Fibroblast of peridontal ligament (primary cell): ENCODE measurements around the gene DIS3L2.

Source experiments
- DNase-seq: peaks from one replicate; pipeline ENCODE4 v3.0.0-alpha.2; 2010; ENCODE audit errors: extremely low read depth

DIS3L2 gene

DNA sequence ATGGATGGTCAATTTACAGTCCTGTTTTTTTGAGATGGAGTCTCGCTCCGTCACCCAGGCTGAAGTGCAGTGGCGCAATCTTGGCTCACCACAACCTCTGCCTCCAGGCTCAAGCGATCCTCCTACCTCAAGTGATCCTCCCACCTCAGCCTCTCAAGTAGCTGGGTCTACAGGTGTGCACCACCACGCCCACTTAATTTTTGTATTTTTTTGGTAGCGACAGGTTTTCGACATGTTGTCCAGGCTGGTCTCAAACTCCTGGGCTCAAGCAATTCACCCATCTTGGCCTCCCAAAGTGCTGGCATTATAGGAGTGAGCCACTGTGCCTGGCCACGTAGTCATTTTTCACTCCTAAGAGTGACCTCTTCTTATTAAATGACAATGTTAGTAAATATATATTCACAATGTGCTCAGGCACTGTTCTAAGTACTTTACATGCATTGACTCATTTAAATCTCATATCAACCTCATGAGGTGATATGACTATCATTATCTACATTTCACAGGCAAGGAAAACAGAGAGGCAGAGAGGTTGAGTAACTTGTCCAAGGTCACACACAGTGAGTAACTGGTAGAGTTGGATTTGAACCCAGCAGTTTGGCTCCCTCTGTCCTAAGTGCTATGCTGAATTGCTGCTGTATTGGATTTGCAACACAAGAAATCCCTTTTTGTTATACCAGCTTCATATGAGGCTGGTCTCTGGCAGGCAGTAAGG, 5.6 kb upstream of the DIS3L2 start:
- DNase-seq = no peak

DNA sequence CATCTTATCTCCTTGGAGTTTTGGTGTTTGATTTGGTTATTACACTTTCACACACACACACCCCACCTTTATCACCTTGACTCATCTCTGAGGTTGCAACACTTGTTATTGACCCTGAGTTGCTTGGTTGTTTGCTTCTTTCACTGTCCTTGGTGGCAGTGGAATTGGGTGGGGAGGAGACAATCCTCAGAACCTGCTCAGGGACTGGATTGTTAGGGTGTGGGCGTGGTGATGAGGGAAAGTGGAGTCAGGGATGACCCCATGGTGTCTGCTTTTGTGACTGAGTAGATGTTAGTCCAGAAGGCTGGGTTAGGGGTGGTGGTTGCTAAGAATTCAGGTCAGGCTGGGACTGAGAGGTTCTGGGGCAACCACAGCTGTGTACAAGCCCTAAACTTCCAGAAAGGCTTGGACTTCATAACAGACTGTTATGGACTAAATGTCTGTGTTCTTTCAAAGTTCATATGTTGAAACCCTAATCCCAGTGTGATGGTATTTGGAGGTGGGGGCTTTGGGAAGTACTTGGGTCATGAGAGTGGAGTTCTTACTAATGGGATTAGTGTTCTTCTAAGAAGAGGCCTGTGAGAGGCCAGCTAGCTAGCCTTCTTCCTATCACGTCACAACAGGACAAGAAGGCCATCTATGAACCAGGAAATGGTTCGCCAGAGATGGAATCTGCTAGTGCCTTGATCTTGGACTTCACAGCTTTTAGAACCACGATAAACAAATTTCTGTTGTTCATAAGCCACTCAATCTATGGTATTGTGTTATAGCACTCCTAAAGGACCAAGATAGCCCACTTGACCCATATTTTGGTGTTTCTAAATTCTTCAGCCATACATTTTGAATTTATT, 3.4 kb upstream of the DIS3L2 start:
- no peak for DNase-seq

DNA sequence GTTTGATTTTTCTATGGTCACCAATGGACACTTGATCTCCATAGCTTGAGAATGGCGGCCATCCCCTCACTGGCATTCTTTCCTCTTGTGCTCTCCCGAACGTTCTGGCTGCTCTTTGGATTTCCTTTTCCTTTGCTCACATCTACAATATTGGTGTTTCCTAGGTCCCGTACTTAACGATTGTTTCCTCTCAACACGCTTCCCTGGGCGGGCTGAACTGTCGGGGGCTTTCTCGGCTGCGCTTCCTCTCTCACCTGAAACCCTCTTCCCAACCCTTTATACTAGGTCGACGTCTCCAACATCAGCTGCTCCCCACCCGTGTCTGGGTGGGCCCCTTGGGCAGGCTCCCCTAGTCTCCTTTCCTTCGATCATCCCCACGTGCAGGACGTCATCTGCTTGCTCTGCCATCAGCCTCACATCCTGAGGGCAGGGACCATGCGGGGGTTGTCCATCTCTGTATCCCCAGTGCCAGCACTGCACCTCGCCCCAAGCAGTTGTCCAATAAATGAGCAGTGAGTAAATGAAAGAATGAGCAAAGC, 634 bp upstream of the DIS3L2 start:
- DNase-seq = no peak

DNA sequence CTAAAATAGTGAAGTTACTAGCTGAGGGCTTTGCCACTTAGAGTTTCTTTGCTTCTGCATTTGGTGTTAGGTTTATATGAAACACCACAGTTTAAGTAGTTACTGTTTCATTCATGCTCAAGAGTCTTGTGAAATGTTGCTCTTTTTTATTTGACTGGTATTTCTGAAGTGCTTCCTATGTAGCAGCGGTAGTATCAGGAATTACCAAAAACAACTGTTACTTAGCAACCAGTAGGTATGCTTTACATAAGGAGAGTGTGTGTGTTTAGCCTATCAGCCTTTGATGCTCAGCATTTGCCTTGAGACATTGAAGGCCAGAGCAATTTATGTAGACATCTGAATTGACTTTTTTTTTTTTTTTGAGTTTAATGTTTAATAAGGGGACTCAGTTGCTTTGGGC, 3.6 kb downstream of the DIS3L2 start:
- peak; percentile 5 for DNase-seq

DNA sequence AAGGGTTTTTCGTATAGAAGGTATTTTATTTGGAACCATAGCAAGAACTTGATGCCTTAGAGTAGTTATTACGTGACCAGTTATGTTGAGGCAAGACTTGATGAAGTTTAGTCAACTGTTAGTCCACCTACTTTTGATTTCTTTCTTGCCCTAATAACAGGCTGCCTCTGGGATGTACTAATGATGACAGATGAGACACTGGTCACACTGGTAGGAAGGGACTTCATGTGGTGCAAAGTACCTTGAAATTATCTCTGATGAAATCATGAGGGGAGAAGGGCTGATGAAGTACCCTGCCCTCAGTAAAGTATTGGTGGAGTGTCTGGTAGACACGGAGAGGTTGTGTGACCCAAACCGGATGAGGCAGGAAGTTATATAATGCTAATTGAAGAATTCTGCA, 5.4 kb downstream of the DIS3L2 start:
- no peak for DNase-seq

DNA sequence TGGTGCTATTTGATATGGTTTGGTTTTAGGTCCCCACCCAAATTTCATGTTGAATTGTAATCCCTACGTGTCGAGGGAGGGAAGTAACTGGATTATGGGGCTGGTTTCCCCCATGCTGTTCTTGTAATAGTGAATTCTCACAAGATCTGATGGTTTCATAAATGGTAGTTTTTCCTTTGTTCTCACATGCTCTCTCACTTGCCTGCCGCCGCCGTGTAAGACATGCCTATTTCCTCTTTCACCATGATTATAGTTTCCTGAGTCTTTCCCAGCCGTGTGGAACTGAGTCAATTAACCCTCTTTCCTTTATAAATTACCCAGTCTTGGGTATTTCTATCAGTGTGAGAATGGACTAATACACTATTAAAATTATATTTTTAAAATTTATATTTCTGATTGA, 7.3 kb downstream of the DIS3L2 start:
- no peak for DNase-seq

DNA sequence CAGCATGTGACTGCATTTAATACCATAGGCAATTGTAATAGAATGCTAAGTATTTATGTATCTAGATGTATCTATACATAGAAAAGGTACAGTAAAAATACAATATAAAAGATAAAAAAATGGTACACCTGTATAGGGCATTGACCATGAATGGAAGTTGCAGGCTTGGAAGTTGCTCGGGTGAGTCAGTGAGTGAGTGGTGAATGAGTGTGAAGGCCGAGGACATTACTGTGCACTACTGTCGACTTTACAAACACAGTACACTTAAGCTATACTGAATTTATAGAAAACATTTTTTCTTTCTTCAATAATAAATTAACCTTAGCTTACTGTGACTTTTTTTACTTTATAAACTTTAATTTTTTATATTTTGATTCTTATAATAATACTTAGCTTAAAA, 8.9 kb downstream of the DIS3L2 start:
- no peak for DNase-seq

DNA sequence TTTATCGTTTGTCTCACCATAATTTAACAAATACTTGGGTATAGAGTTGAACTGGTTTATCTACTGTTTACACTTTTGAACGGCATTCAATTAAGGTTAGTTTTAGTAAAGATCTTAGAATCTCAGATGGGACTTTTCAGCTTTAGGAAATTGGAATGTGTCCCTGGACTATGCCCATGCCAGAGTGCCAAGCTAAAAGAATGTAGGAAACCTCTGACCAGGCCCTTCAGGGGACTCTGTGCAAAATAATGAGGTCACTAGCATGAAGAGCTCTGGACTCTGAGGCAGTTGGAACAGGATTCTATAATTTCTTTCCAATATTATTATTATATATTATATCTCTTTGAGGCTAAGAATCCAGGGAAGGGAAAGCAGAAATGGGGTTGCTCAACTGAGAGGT, 13.5 kb downstream of the DIS3L2 start:
- no peak for DNase-seq

DNA sequence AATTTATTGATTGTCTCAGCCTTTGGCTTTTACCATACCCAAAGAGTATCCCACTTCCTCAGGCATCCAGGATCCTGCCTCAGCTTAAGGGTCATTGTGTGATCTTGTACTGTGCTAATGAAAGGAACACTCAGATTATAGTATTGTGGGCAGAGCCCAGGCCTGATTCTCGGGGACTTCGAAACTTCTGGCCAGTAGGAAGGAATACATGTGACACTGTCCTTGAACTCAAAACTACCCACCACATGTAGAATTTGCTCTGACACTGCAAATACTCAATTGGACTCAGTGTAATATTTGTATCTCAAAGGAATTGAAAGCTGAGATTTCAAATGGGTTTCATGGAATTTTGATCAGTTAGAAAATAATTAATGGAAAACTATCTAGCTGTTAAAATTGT, 15.9 kb downstream of the DIS3L2 start:
- DNase-seq = no peak

DNA sequence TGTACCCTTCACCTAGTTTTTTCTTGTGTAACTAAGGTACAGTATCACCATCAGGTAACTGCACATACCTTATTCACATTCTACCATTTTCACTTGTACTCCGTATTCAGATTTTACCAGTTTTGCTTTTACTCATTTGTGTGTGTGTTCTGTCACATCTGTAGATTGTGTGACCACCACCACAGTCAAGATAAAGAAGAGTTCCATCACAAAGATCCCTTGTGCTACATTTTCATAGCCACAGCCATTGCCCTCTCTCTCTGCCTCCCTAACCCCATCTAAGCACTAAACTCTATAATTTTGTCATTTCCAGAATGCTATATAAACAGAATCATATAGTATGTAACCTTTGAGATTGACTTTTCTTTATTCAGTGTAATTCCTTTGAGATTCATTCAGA, 23.5 kb downstream of the DIS3L2 start:
- no peak for DNase-seq

DNA sequence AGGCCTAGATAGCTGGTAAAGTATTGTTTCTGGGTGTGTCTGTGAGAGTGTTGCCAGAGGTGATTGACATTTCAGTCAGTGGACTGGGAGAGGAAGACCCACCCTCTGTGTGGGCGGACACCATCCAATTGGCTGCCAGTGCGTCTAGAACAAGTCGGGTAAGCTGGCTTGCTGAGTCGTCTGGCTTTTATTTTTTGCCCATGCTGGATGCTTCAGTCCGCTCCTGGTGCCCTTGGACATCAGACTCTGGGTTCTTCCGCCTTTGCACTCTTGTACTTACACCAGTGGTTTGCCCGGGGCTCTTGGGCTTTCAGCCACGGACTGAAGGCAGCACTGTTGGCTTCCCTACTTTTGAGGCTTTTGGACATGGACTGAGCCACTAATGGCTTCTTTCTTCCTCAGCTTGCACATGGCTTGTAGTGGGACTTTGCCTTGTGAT, 24.3 kb downstream of the DIS3L2 start:
- DNase-seq = no peak

DNA sequence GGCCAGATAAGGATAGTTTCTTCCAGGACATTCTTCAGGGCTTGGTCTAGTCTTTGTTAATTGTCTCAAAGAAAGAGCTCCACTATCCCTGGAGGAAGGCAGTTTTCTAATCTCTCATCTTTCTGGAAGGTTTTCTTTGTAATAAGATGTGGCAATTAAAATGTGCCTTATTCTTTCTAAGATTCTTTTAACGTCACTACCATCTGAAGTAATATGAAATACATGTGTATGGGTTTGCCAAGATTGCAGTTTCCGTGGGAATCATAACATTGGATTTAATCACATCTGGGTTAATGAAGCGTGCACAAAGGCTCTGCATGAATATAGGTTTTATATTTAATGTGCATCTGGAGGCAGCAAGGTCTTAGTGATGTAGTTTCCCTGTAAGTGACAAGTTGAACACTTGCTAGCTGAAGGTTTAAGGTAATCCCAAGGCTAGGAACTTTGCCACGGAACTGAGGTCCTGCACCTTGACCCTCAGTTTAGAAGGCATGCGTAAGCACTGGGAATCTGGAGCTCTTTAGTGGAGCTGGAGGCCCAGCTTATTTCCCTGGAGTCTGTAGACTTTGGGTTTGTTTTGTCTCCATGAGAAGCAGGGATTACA, 25.7 kb downstream of the DIS3L2 start:
- DNase-seq = peak; percentile 55

DNA sequence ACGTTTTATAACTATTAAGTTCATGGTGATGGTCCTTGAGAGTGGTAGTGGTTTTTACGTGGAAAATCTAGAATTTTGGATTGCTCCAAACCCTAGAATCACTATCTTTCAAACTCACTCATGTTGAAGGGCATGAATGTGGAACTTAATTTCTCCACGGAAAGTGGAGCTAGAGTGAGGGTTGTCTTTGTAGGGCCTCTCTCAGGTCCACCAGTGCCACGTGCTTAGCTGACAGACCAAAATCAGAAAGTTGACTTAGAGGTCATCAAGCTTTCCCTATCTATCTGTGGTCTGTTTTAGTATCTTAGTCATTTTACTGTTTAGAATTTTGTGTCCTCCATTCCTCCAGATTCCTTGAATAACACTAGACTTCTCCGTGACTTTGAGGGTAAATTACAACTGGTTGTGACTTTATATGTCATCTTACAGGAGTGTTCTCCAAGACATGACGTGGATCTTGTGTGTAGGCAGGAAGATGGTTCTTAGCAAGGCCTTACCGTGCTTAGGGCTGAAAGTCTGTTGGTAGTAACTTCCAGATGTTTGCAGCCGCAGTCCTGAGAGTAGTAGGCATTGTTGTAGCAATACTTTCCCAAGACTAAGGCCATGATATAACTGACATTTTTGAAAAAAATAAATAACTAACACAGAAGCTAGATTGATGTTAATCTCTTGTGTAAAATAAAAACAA, 26.8 kb downstream of the DIS3L2 start:
- DNase-seq = peak; percentile 26

DNA sequence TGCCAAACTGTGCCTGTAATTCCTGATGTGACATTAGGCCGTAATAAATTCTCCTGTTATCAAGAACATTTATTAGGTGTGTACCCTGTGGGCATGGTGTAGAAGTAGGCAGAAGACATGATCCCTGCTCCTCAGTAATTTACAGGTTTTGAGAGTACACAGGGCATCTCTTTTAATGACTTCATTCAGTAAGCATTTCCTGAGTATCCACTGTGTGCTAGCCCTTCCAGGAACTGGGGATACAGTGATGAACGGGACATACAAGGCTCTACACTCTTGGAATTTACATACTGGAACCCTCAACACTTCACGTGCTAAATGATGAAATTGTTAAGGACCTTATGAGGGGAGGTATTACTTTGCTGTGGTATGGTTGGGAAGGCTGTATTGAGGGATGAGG, 30.2 kb downstream of the DIS3L2 start:
- no peak for DNase-seq

DNA sequence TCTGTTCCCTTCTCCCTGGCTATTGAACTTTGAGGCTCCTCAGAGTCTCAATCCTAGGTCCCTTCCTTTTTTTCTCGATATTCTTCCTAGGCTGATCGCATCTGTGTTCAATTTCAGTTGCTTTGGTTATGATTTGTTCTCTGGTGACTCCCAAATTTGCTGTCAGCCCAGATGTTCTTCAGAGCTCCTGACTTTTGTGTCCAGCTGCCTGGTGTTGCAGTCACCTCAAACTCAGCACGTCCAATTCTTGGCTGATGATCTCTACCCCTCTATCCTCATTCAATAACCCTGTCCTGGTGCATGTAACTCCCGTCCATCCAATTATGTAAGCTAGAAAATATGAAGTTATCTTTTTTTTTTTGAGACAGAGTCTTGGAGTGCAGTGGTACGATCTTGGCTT, 31.4 kb downstream of the DIS3L2 start:
- no peak for DNase-seq

DNA sequence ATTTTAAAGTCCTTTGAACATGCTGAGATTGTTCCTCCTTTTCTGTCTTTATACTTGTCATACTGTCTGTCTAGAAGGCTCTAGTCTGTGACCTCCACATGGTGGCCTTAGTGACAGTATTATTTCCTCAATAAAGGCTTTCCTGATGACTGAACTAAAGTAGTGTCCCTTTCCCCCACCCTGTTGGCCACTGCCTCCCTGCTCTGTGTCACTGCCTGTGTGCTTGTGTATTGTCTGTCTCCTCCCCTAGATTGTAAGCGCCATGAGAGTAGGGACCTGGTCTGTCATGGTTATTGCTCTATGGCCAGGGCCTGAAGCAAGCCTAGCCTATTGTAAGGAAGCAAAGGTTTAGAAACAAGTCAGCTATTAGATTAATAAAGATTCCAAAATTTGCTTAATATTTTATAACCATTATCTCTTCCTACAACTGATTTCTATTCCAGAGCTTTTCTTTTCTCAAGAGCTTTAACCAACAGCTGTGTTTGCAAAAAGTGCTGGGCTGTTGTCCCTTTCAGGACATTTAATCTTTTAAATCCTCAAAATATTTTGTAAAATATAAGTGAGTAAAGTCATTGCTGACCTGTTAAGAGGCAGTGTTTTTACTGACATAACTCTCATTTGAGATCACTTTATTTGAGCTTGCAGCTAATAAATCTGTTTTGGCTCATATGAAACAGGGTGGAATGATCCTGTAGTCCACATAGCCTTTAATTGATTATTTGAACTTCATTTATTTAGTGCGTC, 35.5 kb downstream of the DIS3L2 start:
- no peak for DNase-seq

DNA sequence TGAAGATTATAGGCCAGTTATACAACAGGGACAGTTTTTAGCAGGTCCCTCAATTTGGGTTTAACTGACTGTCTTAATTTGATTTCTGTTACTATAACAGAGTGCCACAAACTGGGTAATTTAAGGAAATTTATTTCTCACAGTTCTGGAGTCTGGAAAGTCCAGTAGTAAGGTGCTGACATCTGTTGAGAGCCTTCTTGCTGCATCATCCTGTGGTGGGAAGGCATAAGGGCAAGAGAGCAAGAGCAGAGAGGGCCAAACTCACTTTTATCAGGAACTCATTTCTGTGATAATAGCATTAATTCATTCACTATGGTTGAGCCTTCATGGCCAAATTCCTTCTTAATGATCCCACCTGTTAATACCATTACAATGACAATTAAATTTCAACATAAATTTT, 36.5 kb downstream of the DIS3L2 start:
- no peak for DNase-seq

DNA sequence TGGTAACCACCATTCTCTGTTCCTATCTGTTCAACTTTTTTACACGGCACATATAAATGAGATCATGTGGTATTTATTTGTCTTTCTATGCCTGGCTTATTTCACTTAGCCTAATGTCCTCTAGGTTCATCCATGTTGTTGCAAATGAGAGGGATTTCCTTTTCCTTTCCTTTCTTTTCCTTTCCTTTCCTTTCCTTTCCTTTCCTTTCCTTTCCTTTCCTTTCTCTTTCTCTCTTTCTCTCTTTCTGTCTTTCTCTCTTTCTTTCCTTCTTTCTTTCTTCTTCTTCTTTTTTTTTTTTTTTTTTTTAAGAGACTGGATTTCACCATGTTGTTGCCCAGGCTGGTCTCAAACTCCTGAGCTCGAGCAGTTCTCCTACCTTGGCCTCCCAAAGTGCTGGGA, 38.9 kb downstream of the DIS3L2 start:
- no peak for DNase-seq

DNA sequence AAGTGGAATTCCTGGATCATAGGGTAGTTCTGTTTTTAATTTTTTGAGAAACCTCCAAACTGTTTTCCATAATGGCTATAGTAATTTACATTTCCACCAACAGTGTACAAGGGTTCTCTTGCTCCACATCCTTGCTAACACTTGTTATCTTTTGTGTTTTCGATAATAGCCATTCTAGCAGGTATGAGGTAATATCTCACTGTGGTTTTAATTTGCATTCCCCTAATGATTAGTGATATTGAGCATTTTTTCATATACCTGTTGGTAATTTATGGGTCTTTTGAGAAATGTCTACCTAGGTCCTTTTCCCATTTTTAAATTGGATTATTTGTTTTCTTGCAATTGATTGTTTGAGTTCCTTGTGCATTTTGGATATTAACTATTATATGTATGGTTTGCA, 39.6 kb downstream of the DIS3L2 start:
- DNase-seq = no peak

DNA sequence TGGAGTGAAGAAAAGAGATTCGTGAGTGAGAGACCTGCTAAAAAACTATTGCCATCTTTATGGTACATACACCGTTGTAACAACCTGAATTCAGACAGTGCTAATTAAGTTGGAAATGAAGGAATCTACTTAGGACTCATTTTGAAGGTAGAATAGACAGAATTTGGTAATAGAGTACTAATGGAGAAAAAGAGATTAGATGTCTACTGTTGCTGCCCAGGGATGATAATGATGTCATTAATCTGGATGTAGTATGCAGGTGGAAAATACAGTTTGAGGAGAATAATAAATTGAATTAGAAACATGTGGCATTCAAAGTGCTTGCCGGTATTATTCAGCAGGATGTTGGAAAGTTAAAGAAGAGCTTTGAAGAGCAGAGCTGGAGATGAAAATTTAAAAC, 44.7 kb downstream of the DIS3L2 start:
- DNase-seq = no peak

DNA sequence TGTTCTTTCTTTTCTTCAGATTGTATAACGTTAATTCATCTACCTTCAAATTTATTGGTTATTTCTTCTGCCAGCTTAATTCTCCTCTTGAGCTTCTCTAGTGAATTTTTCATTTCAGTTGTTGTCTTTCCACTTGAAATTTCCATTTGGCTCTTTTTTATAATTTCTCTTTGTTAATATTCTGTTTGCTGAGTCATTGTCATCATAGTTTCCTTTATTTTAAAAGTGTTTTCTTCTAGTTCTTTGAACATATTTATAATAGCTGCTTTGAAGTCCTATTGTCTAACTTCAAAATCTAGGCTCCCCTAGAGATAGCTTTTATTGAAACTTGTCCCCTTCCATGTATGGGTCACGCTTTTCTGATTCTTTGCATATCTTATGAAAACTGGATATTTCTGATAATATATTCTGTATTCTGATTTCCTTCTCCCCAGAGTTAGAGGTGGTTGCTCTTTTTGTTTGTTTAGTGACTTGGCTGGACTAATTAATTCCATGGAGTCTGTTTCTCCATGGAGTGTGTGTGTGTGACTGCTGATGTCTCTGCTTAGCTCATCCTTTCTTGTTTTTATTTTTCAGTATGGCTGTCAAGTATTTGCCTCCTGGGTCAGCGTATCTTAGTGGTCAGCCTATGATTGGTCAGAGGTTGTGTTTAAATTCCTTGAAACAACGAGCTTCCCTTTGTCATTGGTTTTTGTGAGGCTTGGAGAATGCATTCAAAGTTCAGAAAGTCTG, 47.6 kb downstream of the DIS3L2 start:
- DNase-seq = peak; percentile 12
